IMR-90 (cell line): ENCODE results near the gene PSG3. TPM values are rescaled to one million over a fixed set of nuclear protein-coding genes. Genes with fewer than 3 reads are reported as not detected.

Experiments
- ATAC-seq: fragments of 200-7000 bp; cut with Tn5 transposase; 2 replicates; pipeline ENCODE4 v1.9.1; 2020; ENCODE audit warnings: low read depth, mild to moderate bottlenecking, moderate library complexity
- BruUV-seq: library from RNA; stranded (reverse); fragments of 400-500 nt; replicated peaks from 2 replicates; lab custom pipeline; 2021; lab: Mats Ljungman, UMichigan
- CTCF ChIA-PET: fragments of 300-600 bp; formaldehyde crosslinking; extraction: SDS; loops from one replicate; lab custom pipeline; 2021; ENCODE audit warnings: antibody characterized with exemption; lab: Yijun Ruan, JAX
- POLR2A ChIA-PET: fragments of 300-600 bp; sonication (Branson Sonifier 250); formaldehyde crosslinking; loops from one replicate; lab custom pipeline; 2022; ENCODE audit warnings: antibody characterized with exemption; ENCODE audit not compliant: unreplicated experiment; lab: Charles Lee
- DNase-seq: peaks from one replicate; pipeline ENCODE4 v3.0.0; 2013
- H2AFZ ChIP-seq: replicated peaks from 2 replicates; pipeline ENCODE3; 2013; ENCODE audit warnings: low read length, mild to moderate bottlenecking; ENCODE audit not compliant: poor library complexity
- H2AK5ac ChIP-seq: 2 replicates; pipeline ENCODE4 v1.6.1; 2013; ENCODE audit warnings: low read depth, low read length, inconsistent platforms
- H2AK9ac ChIP-seq: replicated peaks from 2 replicates; pipeline ENCODE3; 2013; ENCODE audit warnings: mild to moderate bottlenecking, low read depth, low read length, moderate library complexity; ENCODE audit not compliant: poor library complexity
- H2BK120ac ChIP-seq: 2 replicates; pipeline ENCODE4 v1.6.1; 2013; ENCODE audit warnings: low read depth, low read length, inconsistent platforms
- H2BK15ac ChIP-seq: 3 replicates; pipeline ENCODE4 v1.6.1; 2013; ENCODE audit warnings: low read depth, low read length, inconsistent platforms
- H2BK20ac ChIP-seq: 2 replicates; pipeline ENCODE4 v1.6.1; 2013; ENCODE audit warnings: low read depth, mild to moderate bottlenecking, inconsistent platforms, low read length, moderate library complexity
- H2BK5ac ChIP-seq: 2 replicates; pipeline ENCODE4 v1.6.1; 2013; ENCODE audit warnings: mild to moderate bottlenecking, low read depth, low read length, inconsistent platforms; ENCODE audit not compliant: poor library complexity, severe bottlenecking
- H3K14ac ChIP-seq: replicated peaks from 2 replicates; pipeline ENCODE4 v1.6.1; 2013; ENCODE audit warnings: low read depth, low read length, inconsistent platforms
- H3K18ac ChIP-seq: 2 replicates; pipeline ENCODE4 v1.6.1; 2013; ENCODE audit warnings: low read depth, low read length, control low read depth
- H3K23ac ChIP-seq: 2 replicates; pipeline ENCODE4 v1.6.1; 2013; ENCODE audit warnings: low read depth, low read length, inconsistent platforms
- H3K27ac ChIP-seq: 2 replicates; pipeline ENCODE4 v1.5.1; 2013; ENCODE audit warnings: mild to moderate bottlenecking, control low read depth, low read length; ENCODE audit not compliant: insufficient read depth
- H3K27me3 ChIP-seq: 2 replicates; pipeline ENCODE4 v1.6.1; 2013; ENCODE audit warnings: low read length; ENCODE audit not compliant: control insufficient read depth, insufficient read depth
- H3K36me3 ChIP-seq: 2 replicates; pipeline ENCODE4 v1.6.1; 2013; ENCODE audit warnings: low read length, mixed read lengths; ENCODE audit not compliant: control insufficient read depth, insufficient read depth
- H3K4ac ChIP-seq: 2 replicates; pipeline ENCODE4 v1.6.1; 2013; ENCODE audit warnings: low read depth, low read length, inconsistent platforms
- H3K4me1 ChIP-seq: 2 replicates; pipeline ENCODE4 v1.6.1; 2013; ENCODE audit warnings: low read length, mixed read lengths; ENCODE audit not compliant: control insufficient read depth, insufficient read depth
- H3K4me2 ChIP-seq: 2 replicates; pipeline ENCODE4 v1.6.1; 2013; ENCODE audit warnings: low read depth, mild to moderate bottlenecking, control low read depth, low read length, moderate library complexity
- H3K4me3 ChIP-seq: 2 replicates; pipeline ENCODE4 v1.5.1; 2013; ENCODE audit warnings: low read depth, mild to moderate bottlenecking, control low read depth, low read length, moderate library complexity; ENCODE audit not compliant: insufficient read depth
- H3K56ac ChIP-seq: 2 replicates; pipeline ENCODE4 v1.6.1; 2013; ENCODE audit warnings: low read length, inconsistent platforms; ENCODE audit not compliant: insufficient read depth; ENCODE audit errors: extremely low read depth
- H3K79me1 ChIP-seq, 2 experiments: 2 replicates each; pipeline ENCODE4 v1.6.1; 2013; ENCODE audit warnings: low read length in 2 of 2, inconsistent platforms in 1 of 2, low read depth in 1 of 2
- H3K9ac ChIP-seq: 2 replicates; pipeline ENCODE4 v1.6.1; 2013; ENCODE audit warnings: low read depth, low read length, control low read depth
- H3K9me1 ChIP-seq: 2 replicates; pipeline ENCODE4 v1.6.1; 2013; ENCODE audit warnings: low read length, inconsistent platforms; ENCODE audit not compliant: insufficient read depth
- H3K9me3 ChIP-seq: 2 replicates; pipeline ENCODE4 v1.6.1; 2013; ENCODE audit warnings: low read length; ENCODE audit not compliant: control insufficient read depth, insufficient read depth
- H4K20me1 ChIP-seq: 2 replicates; pipeline ENCODE4 v1.6.1; 2013; ENCODE audit warnings: low read length, inconsistent platforms; ENCODE audit not compliant: insufficient read depth
- H4K5ac ChIP-seq: 2 replicates; pipeline ENCODE4 v1.6.1; 2013; ENCODE audit warnings: mild to moderate bottlenecking, low read depth, low read length, control low read depth
- H4K8ac ChIP-seq, 2 experiments: 2 replicates each; pipeline ENCODE4 v1.6.1; 2013; ENCODE audit warnings: low read depth in 2 of 2, low read length in 2 of 2, control low read depth in 1 of 2, inconsistent platforms in 1 of 2
- H4K91ac ChIP-seq: 2 replicates; pipeline ENCODE4 v1.6.1; 2013; ENCODE audit warnings: low read depth, low read length, inconsistent platforms; ENCODE audit not compliant: insufficient read depth
- BHLHE40 ChIP-seq: fragments of 150-350 bp; IDR thresholded peaks from 2 replicates; pipeline ENCODE4 v1.6.1; 2016; ENCODE audit warnings: mild to moderate bottlenecking, low read depth, low read length
- CEBPB ChIP-seq: IDR thresholded peaks from 2 replicates; pipeline ENCODE4 v1.6.1; 2012; ENCODE audit warnings: low read depth, low read length, improper control_type of control experiment
- CHD1 ChIP-seq: IDR thresholded peaks from 2 replicates; pipeline ENCODE4 v1.6.1; 2012; ENCODE audit warnings: low read depth, low read length, improper control_type of control experiment
- ELK1 ChIP-seq: fragments of 150-350 bp; IDR thresholded peaks from 2 replicates; pipeline ENCODE4 v1.6.1; 2016; ENCODE audit warnings: low read depth, mild to moderate bottlenecking, low read length, moderate library complexity, borderline replicate concordance
- FOS ChIP-seq: fragments of 150-350 bp; IDR thresholded peaks from 2 replicates; pipeline ENCODE4 v1.6.1; 2016; ENCODE audit warnings: low read depth, low read length
- MAFK ChIP-seq: IDR thresholded peaks from 2 replicates; pipeline ENCODE4 v1.6.1; 2012; ENCODE audit warnings: low read depth, low read length, improper control_type of control experiment
- MAZ ChIP-seq: IDR thresholded peaks from 2 replicates; pipeline ENCODE4 v1.6.1; 2012; ENCODE audit warnings: low read depth, mild to moderate bottlenecking, low read length, improper control_type of control experiment, moderate library complexity, borderline replicate concordance
- MXI1 ChIP-seq: IDR thresholded peaks from 2 replicates; pipeline ENCODE4 v1.6.1; 2012; ENCODE audit warnings: low read depth, mild to moderate bottlenecking, low read length, moderate library complexity, borderline replicate concordance
- NFE2L2 ChIP-seq: fragments of 150-350 bp; IDR thresholded peaks from 2 replicates; pipeline ENCODE4 v1.6.1; 2016; ENCODE audit warnings: low read depth, mild to moderate bottlenecking, low read length
- POLR2A ChIP-seq: IDR thresholded peaks from 2 replicates; pipeline ENCODE4 v1.6.1; 2012; ENCODE audit warnings: mild to moderate bottlenecking, low read depth, low read length
- RAD21 ChIP-seq: IDR thresholded peaks from 2 replicates; pipeline ENCODE4 v1.6.1; 2012; ENCODE audit warnings: low read length, improper control_type of control experiment
- RCOR1 ChIP-seq: IDR thresholded peaks from 2 replicates; pipeline ENCODE4 v1.6.1; 2012; ENCODE audit warnings: mild to moderate bottlenecking, low read length, improper control_type of control experiment; ENCODE audit not compliant: insufficient replicate concordance
- RFX5 ChIP-seq: IDR thresholded peaks from 2 replicates; pipeline ENCODE4 v1.8.0; 2012; ENCODE audit warnings: low read depth, mild to moderate bottlenecking, low read length, moderate library complexity
- SMC3 ChIP-seq: fragments of 150-350 bp; IDR thresholded peaks from 2 replicates; pipeline ENCODE4 v1.6.1; 2016; ENCODE audit warnings: low read depth, mild to moderate bottlenecking, antibody characterized with exemption, low read length, moderate library complexity
- USF2 ChIP-seq: fragments of 150-350 bp; IDR thresholded peaks from 2 replicates; pipeline ENCODE4 v1.6.1; 2017; ENCODE audit warnings: mild to moderate bottlenecking, antibody characterized with exemption, low read length, low read depth
- WGBS, 2 experiments: methylation state at CpG; one replicate each; pipeline versions ENCODE4 v1.1.5 to v1.1.7; 2013; ENCODE audit warnings: missing lambda C conversion rate in 2 of 2; ENCODE audit not compliant: insufficient read length in 1 of 2; ENCODE audit errors: extremely low coverage in 2 of 2; 5-methylcytosine and 5-hydroxymethylcytosine counted together
- dilution Hi-C: fragments of 300-500 bp; cut with HindIII; formaldehyde crosslinking; loops from one replicate; pipeline ENCODE4 v1.14.3; 2018; ENCODE audit warnings: low sequenced_read_pairs; ENCODE audit not compliant: unreplicated experiment
- in situ Hi-C: fragments of 300-500 bp; cut with MboI; formaldehyde crosslinking; loops from 3 replicates; pipeline ENCODE4 v1.14.3; 2019; ENCODE audit warnings: low sequenced_read_pairs, inconsistent platforms, mixed read lengths
- intact Hi-C: fragments of 100-400 bp; cut with micrococcal nuclease; formaldehyde crosslinking; loops from 2 replicates; pipeline ENCODE4 v1.10.0; 2022
- polyA plus RNA-seq, 3 experiments: library from polyadenylated mRNA; depleted of rRNA; stranded (reverse); fragments of >200 nt; gene quantifications; 2 replicates each; pipeline ENCODE4 v1.2.3, GENCODE V29; 2012; ENCODE audit warnings: low replicate concordance in 1 of 3
- total RNA-seq: library from RNA; depleted of rRNA; stranded (reverse); fragments of >200 nt; gene quantifications from 2 replicates; pipeline ENCODE4 v1.2.3, GENCODE V29; 2012
- TF ChIP-seq, protein P1 (sequence below): conservative IDR thresholded peaks from 2 replicates; pipeline ENCODE4 v1.5.1; 2012; ENCODE audit warnings: mild to moderate bottlenecking, low read depth, low read length, improper control_type of control experiment

PSG3 gene
- total and polyA plus RNA-seq, 2 of the 4 experiments (the other 2 are of a cell fraction) = 0.03 TPM; not detected in 1

DNA sequence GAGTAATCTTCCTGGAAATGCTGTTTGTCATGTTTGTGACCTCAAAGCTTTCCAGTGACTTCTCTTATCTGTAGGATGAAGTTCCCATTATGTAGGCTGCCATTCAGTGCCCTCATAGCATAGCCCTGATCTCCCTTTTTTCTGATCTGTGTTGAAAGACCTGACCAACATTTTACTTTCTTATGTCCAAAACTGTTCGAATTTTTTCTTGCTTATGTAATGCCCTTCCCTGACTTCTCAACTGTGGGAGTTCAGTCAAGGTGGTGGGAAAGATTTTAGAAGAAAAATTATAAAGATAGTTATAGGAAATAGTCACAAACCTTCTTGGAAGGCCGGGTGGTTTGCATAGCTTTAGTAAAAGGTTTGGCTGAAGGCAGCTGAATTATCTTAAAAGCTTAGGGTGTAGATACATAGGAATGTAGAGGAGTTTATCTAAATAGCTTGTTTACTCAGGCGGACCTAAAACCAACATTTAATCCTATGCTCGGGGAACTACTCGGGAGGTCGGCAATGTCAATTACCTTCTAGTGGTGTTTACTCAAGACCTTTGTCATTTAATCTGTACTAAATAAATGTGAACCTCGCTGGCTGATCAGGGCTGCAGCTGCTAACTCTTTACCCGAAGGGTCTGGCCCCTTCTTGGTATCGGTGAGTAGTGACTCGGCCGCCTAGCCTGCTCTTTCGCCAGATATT is 44.3 kb downstream of the PSG3 start:
- Histone ChIP-seq H2AK5ac (no peak overlapping the region), H3K9me1 (no peaks in the 10 kb centered on the region; the same call in 1 of the 2 replicates), H3K18ac (no peak overlapping the region), H4K8ac (no peak overlapping the region), H4K91ac (no peak overlapping the region), H3K14ac (no peak overlapping the region), H3K36me3 (no peaks in the 10 kb centered on the region), H2BK120ac (no peak overlapping the region), H3K79me1 (no peaks in the 10 kb centered on the region), H4K20me1 (no peaks in the 10 kb centered on the region), H3K4me1 (no peaks in the 10 kb centered on the region), H2BK20ac (no peak overlapping the region), H2AK9ac (no peak overlapping the region), H3K9me3 (no peaks in the 10 kb centered on the region), H3K27ac (no peak overlapping the region), H3K23ac (no peak overlapping the region), H3K4me3 (no peak overlapping the region), H3K27me3 (peaks cover 38% of the 10 kb centered on the region), H2AFZ (no peak overlapping the region), H3K4me2 (no peak overlapping the region), H2BK15ac (no peak overlapping the region), H3K9ac (no peak overlapping the region), H3K4ac (no peak overlapping the region), H4K5ac (no peak overlapping the region), H2BK5ac (no peak overlapping the region), H3K56ac (no peak overlapping the region)
- ChIA-PET POLR2A (no interaction called here), CTCF (interaction anchor here (1.0 kb wide), 1 partner anchor 12 kb away, joined by 5 read pairs; no protein-coding TSS in a partner anchor)
- intact Hi-C loops (no loop called here), dilution Hi-C loops (no loop called here), in situ Hi-C loops (loop anchor here (10.0 kb wide), 2 partner anchors 89 to 219 kb away; partner anchors contain the start of gene PSG6)
- TF ChIP-seq MXI1 (no peak), NFE2L2 (no peak), FOS (no peak), POLR2A (no peak), MAFK (no peak), BHLHE40 (no peak), RCOR1 (no peak), RFX5 (no peak), MAZ (no peak), ELK1 (no peak), CEBPB (no peak), RAD21 (no peak), USF2 (no peak), SMC3 (no peak), CHD1 (no peak)
- TF ChIP-seq, protein P1, sequence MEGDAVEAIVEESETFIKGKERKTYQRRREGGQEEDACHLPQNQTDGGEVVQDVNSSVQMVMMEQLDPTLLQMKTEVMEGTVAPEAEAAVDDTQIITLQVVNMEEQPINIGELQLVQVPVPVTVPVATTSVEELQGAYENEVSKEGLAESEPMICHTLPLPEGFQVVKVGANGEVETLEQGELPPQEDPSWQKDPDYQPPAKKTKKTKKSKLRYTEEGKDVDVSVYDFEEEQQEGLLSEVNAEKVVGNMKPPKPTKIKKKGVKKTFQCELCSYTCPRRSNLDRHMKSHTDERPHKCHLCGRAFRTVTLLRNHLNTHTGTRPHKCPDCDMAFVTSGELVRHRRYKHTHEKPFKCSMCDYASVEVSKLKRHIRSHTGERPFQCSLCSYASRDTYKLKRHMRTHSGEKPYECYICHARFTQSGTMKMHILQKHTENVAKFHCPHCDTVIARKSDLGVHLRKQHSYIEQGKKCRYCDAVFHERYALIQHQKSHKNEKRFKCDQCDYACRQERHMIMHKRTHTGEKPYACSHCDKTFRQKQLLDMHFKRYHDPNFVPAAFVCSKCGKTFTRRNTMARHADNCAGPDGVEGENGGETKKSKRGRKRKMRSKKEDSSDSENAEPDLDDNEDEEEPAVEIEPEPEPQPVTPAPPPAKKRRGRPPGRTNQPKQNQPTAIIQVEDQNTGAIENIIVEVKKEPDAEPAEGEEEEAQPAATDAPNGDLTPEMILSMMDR = no peak
- no TSS peak for BruUV-seq
- ATAC-seq = no peak
- DNase-seq = no peak
- WGBS, 2 experiments = 93% methylated on average over 3 of the region's 12 CpGs; no CpG with 5 or more reads in 1 of the 2 experiments
